ENCODE data around the gene HGS. TPM values are rescaled to one million over a fixed set of nuclear protein-coding genes. Genes with fewer than 3 reads are reported as not detected.
A peak's percentile ranks its signal among the peaks of the same experiment; 100 is the strongest.

Gene HGS
- total and polyA plus RNA-seq, 2 of the 13 experiments (the other 11 are each of a cell fraction or from before 2014, with no cell fraction given), result 73.3 to 78.1 TPM

DNA sequence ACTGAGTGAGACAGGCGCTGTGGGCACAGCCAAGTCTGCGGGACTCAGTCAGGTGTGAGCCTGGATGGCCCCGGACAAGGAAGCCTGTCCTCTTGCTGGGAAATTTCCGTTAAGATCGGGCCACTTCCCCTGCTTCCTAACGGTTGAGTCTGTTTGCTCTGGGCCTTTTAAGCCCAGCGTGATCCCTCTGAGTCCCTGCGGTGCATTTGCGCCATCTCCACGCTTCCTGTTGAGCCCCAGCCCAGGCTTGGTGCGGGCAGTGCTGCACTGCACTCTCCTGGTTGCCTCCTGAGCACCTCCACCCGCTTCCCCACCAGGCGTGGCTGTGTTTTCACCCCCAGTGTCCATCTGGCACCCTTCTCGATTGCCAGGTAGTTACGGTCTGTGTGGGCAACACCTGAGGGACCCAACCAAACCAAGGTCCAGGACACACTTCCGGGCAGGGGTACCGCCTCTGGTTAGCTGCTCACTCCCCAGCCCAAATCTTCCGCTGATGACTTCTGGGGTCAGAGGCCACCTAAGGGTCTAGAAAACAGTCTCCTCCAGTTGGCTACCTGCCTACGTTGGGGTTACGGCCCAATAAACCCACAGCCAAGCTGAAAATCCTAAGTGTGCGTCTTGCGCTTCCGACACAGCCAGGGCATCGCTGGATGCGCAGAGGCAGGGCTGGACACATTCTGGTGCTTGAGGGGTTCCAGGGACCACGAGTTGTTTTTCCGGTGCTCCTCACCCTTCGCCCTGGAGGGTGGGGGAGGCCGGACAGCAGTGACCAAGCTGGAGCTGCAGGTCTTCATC, 26.9 kb downstream of the HGS start (continued):
- TF ChIP-seq, protein P1, sequence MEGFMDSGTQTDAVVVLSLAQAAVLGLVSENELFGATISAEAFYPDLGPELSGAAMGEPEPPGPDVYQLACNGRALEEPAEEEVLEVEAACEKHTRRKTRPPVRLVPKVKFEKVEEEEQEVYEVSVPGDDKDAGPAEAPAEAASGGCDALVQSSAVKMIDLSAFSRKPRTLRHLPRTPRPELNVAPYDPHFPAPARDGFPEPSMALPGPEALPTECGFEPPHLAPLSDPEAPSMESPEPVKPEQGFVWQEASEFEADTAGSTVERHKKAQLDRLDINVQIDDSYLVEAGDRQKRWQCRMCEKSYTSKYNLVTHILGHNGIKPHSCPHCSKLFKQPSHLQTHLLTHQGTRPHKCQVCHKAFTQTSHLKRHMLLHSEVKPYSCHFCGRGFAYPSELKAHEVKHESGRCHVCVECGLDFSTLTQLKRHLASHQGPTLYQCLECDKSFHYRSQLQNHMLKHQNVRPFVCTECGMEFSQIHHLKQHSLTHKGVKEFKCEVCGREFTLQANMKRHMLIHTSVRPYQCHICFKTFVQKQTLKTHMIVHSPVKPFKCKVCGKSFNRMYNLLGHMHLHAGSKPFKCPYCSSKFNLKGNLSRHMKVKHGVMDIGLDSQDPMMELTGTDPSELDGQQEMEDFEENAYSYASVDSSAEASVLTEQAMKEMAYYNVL (CRISPR knock-in tag; IDR thresholded peaks at IDR 0.05; ENCODE audit: borderline replicate concordance), result no peak
- TF ChIP-seq, protein P2, sequence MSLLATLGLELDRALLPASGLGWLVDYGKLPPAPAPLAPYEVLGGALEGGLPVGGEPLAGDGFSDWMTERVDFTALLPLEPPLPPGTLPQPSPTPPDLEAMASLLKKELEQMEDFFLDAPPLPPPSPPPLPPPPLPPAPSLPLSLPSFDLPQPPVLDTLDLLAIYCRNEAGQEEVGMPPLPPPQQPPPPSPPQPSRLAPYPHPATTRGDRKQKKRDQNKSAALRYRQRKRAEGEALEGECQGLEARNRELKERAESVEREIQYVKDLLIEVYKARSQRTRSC (CRISPR knock-in tag; IDR thresholded peaks at IDR 0.05; ENCODE audit: low read depth), result no peak
- TF ChIP-seq FOXM1 (CRISPR knock-in tag; IDR thresholded peaks at IDR 0.05) (no peak), ZKSCAN1 (IDR thresholded peaks at IDR 0.05; ENCODE audit: low read length) (no peak), ZNF121 (CRISPR knock-in tag; IDR thresholded peaks at IDR 0.05) (0 out of 2 replicates have a peak, but pooled peaks have one; percentile 7), DNMT3B (CRISPR knock-in tag; conservative IDR thresholded peaks at IDR 0.05) (no peak), DMAP1 (CRISPR knock-in tag; IDR thresholded peaks at IDR 0.05) (no peak), DNMT1 (CRISPR knock-in tag; IDR thresholded peaks at IDR 0.05) (no peak), RXRA (CRISPR knock-in tag; IDR thresholded peaks at IDR 0.05) (0 out of 2 replicates have a peak, but pooled peaks have one; percentile 27), ZNF75D (CRISPR knock-in tag; IDR thresholded peaks at IDR 0.05; ENCODE audit: borderline replicate concordance) (no peak), ZNF329 (CRISPR knock-in tag; IDR thresholded peaks at IDR 0.05; ENCODE audit: low read depth) (no peak), TP53 (CRISPR knock-in tag; conservative IDR thresholded peaks at IDR 0.05) (no peak), ZNF720 (CRISPR knock-in tag; IDR thresholded peaks at IDR 0.05) (no peak), ZNF724P (CRISPR knock-in tag; IDR thresholded peaks at IDR 0.05; ENCODE audit: borderline replicate concordance) (no peak; the same call in 1 of the 2 replicates), TCF7 (IDR thresholded peaks at IDR 0.05; ENCODE audit: low read depth) (no peak)
- TF ChIP-seq, protein P3, sequence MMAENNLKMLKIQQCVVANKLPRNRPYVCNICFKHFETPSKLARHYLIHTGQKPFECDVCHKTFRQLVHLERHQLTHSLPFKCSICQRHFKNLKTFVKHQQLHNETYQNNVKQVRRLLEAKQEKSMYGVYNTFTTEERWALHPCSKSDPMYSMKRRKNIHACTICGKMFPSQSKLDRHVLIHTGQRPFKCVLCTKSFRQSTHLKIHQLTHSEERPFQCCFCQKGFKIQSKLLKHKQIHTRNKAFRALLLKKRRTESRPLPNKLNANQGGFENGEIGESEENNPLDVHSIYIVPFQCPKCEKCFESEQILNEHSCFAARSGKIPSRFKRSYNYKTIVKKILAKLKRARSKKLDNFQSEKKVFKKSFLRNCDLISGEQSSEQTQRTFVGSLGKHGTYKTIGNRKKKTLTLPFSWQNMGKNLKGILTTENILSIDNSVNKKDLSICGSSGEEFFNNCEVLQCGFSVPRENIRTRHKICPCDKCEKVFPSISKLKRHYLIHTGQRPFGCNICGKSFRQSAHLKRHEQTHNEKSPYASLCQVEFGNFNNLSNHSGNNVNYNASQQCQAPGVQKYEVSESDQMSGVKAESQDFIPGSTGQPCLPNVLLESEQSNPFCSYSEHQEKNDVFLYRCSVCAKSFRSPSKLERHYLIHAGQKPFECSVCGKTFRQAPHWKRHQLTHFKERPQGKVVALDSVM (CRISPR knock-in tag; IDR thresholded peaks at IDR 0.05), result no peak
- TF ChIP-seq, protein P4, sequence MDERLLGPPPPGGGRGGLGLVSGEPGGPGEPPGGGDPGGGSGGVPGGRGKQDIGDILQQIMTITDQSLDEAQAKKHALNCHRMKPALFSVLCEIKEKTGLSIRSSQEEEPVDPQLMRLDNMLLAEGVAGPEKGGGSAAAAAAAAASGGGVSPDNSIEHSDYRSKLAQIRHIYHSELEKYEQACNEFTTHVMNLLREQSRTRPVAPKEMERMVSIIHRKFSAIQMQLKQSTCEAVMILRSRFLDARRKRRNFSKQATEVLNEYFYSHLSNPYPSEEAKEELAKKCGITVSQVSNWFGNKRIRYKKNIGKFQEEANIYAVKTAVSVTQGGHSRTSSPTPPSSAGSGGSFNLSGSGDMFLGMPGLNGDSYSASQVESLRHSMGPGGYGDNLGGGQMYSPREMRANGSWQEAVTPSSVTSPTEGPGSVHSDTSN (CRISPR knock-in tag; IDR thresholded peaks at IDR 0.05), result no peak
